GM18526 (cell line): ENCODE measurements around the gene SLC22A15.

ENCODE experiments used
- POLR2A ChIP-seq: IDR thresholded peaks from 3 replicates; pipeline ENCODE4 v1.6.1; 2011; ENCODE audit not compliant: insufficient read length; ENCODE audit errors: extremely low read depth

Gene SLC22A15

GRCh38 chr1:115977499-115978258, 1.4 kb downstream of the SLC22A15 start:
- TF ChIP-seq POLR2A = no peak

- TF ChIP-seq POLR2A = no peak
These were observed 2.1 kb downstream of the SLC22A15 start for GRCh38 chr1:115978292-115978941.

- TF ChIP-seq POLR2A = no peak
These were observed 3.8 kb downstream of the SLC22A15 start for GRCh38 chr1:115980156-115980555.

- no peak for TF ChIP-seq POLR2A
These were observed 5.0 kb downstream of the SLC22A15 start for GRCh38 chr1:115980998-115981993.

- no peak for TF ChIP-seq POLR2A
These were observed 6.1 kb downstream of the SLC22A15 start for GRCh38 chr1:115982400-115982799.

GRCh38 chr1:115983584-115983983, 7.3 kb downstream of the SLC22A15 start:
- TF ChIP-seq POLR2A = no peak

GRCh38 chr1:115987623-115988022, 11.3 kb downstream of the SLC22A15 start:
- no peak for TF ChIP-seq POLR2A

GRCh38 chr1:115988953-115989352, 12.6 kb downstream of the SLC22A15 start:
- no peak for TF ChIP-seq POLR2A

GRCh38 chr1:115989699-115990098, 13.4 kb downstream of the SLC22A15 start:
- no peak for TF ChIP-seq POLR2A

GRCh38 chr1:115991909-115992308, 15.6 kb downstream of the SLC22A15 start:
- no peak for TF ChIP-seq POLR2A

GRCh38 chr1:116001739-116002487, 25.6 kb downstream of the SLC22A15 start:
- TF ChIP-seq POLR2A = no peak

- no peak for TF ChIP-seq POLR2A
These were observed 26.6 kb downstream of the SLC22A15 start for GRCh38 chr1:116002781-116003420.

GRCh38 chr1:116003823-116004222, 27.5 kb downstream of the SLC22A15 start:
- TF ChIP-seq POLR2A = no peak

- no peak for TF ChIP-seq POLR2A
These were observed 30.2 kb downstream of the SLC22A15 start for GRCh38 chr1:116006486-116006964.

GRCh38 chr1:116008656-116009390, 32.5 kb downstream of the SLC22A15 start:
- TF ChIP-seq POLR2A = no peak
